G401 (cell line): Measurements from ENCODE around the gene CTCF. TPM values are rescaled to one million over a fixed set of nuclear protein-coding genes. Genes with fewer than 3 reads are reported as not detected.
"Not testable (repeated sequence)": the region's sequence is repeated elsewhere in the genome, so short reads cannot be mapped to it uniquely, and the experiment has no call there.

ENCODE experiments used
- DNase-seq: peaks from one replicate; pipeline ENCODE4 v3.0.0-alpha.2; 2015; ENCODE audit warnings: low spot score
- in situ Hi-C: cut with HindIII; loops from 2 replicates; pipeline ENCODE4 v1.10.0; 2016; ENCODE audit warnings: low sequenced_read_pairs, mixed read lengths
- total RNA-seq: library from RNA; depleted of rRNA; stranded (reverse); fragments of >200 nt; shearing (Covaris generic); gene quantifications from 2 replicates; pipeline ENCODE4 v1.2.3, GENCODE V29; 2014

Gene CTCF
- total RNA-seq, 1 experiment from 2014 or later = 37.3 TPM

GRCh38 chr16:67531247-67531646 is 31.1 kb upstream of the CTCF start:
- in situ Hi-C loops = no loop called here
- no peak for DNase-seq

- no peak for DNase-seq
- in situ Hi-C loops = no loop called here
Observed at GRCh38 chr16:67533024-67533560, 29.2 kb upstream of the CTCF start.

GRCh38 chr16:67533987-67534386 is 28.3 kb upstream of the CTCF start:
- in situ Hi-C loops, DNase-seq: not testable (repeated sequence)

- in situ Hi-C loops = no loop called here
- DNase-seq = no peak
Observed at GRCh38 chr16:67534431-67534830, 27.9 kb upstream of the CTCF start.

GRCh38 chr16:67535201-67535600 is 27.1 kb upstream of the CTCF start:
- in situ Hi-C loops = no loop called here

GRCh38 chr16:67537270-67537635 is 25.1 kb upstream of the CTCF start:
- in situ Hi-C loops = no loop called here
- DNase-seq = no peak

More at GRCh38 chr16:67535201-67535600, 27.1 kb upstream of the CTCF start:
- no peak for DNase-seq

GRCh38 chr16:67537636-67538591 is 24.4 kb upstream of the CTCF start:
- in situ Hi-C loops = no loop called here
- DNase-seq = no peak

GRCh38 chr16:67538666-67539101 is 23.6 kb upstream of the CTCF start:
- in situ Hi-C loops = no loop called here
- DNase-seq = no peak

GRCh38 chr16:67539271-67539670 is 23.1 kb upstream of the CTCF start:
- in situ Hi-C loops = no loop called here
- no peak for DNase-seq

- no peak for DNase-seq
- in situ Hi-C loops = no loop called here
Observed at GRCh38 chr16:67539691-67540635, 22.4 kb upstream of the CTCF start.

- DNase-seq = no peak
- in situ Hi-C loops = no loop called here
Observed at GRCh38 chr16:67540756-67541155, 21.6 kb upstream of the CTCF start.

- no peak for DNase-seq
- in situ Hi-C loops = no loop called here
Observed at GRCh38 chr16:67541391-67542263, 20.7 kb upstream of the CTCF start.

GRCh38 chr16:67542464-67542863 is 19.9 kb upstream of the CTCF start:
- no peak for DNase-seq
- in situ Hi-C loops = no loop called here

GRCh38 chr16:67543036-67543435 is 19.3 kb upstream of the CTCF start:
- in situ Hi-C loops = no loop called here
- no peak for DNase-seq

- no peak for DNase-seq
- in situ Hi-C loops = no loop called here
Observed at GRCh38 chr16:67543582-67543981, 18.7 kb upstream of the CTCF start.

- no peak for DNase-seq
- in situ Hi-C loops = no loop called here
Observed at GRCh38 chr16:67544329-67544841, 17.9 kb upstream of the CTCF start.

- no peak for DNase-seq
- in situ Hi-C loops = no loop called here
Observed at GRCh38 chr16:67544844-67545664, 17.3 kb upstream of the CTCF start.

GRCh38 chr16:67545665-67546024 is 16.7 kb upstream of the CTCF start:
- no peak for DNase-seq
- in situ Hi-C loops = no loop called here
